ENCODE measurements around the gene WWP2. TPM values are rescaled to one million over a fixed set of nuclear protein-coding genes. Genes with fewer than 3 reads are reported as not detected.

WWP2 gene
- total RNA-seq, 2 experiments from 2014 or later, result 30.3 to 43.4 TPM

DNA sequence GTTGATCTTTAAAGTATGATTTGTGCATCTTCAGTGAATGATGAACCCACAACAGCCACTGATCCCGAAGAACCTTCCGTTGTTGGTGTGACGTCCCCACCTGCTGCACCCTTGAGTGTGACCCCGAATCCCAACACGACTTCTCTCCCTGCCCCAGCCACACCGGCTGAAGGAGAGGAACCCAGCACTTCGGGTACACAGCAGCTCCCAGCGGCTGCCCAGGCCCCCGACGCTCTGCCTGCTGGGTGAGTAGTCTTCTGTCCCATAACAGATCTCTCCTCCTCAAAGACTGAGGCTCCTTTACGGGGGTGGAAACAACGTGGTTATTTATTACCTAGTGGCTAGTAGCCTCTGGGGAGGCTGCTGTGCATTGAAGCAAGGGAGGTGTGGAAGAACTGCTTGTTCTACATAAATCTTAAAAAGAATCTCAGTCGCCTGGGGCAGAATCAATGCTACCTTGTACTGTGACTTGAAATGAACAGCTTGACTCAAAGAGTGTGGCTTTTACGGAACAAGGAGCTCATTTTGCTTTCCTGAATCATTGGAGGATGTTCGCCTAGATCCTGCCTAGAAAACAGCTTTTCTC, 126.0 kb downstream of the WWP2 start:
- intact Hi-C loops (cut with micrococcal nuclease; ENCODE audit: unreplicated experiment), result no loop called here
- Histone ChIP-seq H3K79me2 (ENCODE audit: insufficient read depth, low read depth, low read length) (no peaks in the 10 kb centered on the region), H3K36me3 (ENCODE audit: insufficient read depth, low read length) (peaks cover 23% of the 10 kb centered on the region), H4K20me1 (ENCODE audit: insufficient read depth, low read length) (no peaks in the 10 kb centered on the region), H3K9me2 (ENCODE audit: insufficient read depth, low read length) (no peaks in the 10 kb centered on the region), H3K4me3 (ENCODE audit: low read depth, low read length, poor library complexity, severe bottlenecking) (no peak overlapping the region), H2AFZ (ENCODE audit: low read length) (no peak overlapping the region), H3K27ac (ENCODE audit: low read depth, low read length, poor library complexity, severe bottlenecking) (no peak overlapping the region), H3K9me3 (ENCODE audit: low read length) (no peaks in the 10 kb centered on the region), H3K4me1 (ENCODE audit: insufficient read depth, low read length, poor library complexity, severe bottlenecking) (no peaks in the 10 kb centered on the region), H3K4me2 (ENCODE audit: low read length) (no peak overlapping the region)
- POLR2A ChIA-PET, result interaction anchor here (0.7 kb wide), 1 partner anchor 40 kb away, joined by 3 read pairs; no protein-coding TSS in a partner anchor
- no TSS peak for BruUV-seq (replicated peaks)
- TF ChIP-seq EZH2phosphoT487 (IDR thresholded peaks at IDR 0.05; ENCODE audit: borderline replicate concordance, low read depth, low read length), result no peak
- TF ChIP-seq, protein P1, sequence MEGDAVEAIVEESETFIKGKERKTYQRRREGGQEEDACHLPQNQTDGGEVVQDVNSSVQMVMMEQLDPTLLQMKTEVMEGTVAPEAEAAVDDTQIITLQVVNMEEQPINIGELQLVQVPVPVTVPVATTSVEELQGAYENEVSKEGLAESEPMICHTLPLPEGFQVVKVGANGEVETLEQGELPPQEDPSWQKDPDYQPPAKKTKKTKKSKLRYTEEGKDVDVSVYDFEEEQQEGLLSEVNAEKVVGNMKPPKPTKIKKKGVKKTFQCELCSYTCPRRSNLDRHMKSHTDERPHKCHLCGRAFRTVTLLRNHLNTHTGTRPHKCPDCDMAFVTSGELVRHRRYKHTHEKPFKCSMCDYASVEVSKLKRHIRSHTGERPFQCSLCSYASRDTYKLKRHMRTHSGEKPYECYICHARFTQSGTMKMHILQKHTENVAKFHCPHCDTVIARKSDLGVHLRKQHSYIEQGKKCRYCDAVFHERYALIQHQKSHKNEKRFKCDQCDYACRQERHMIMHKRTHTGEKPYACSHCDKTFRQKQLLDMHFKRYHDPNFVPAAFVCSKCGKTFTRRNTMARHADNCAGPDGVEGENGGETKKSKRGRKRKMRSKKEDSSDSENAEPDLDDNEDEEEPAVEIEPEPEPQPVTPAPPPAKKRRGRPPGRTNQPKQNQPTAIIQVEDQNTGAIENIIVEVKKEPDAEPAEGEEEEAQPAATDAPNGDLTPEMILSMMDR (conservative IDR thresholded peaks at IDR 0.05; ENCODE audit: low read length), result no peak
- CTCF ChIA-PET (ENCODE audit: unreplicated experiment), result no interaction called here
- no peak for DNase-seq (ENCODE audit: low spot score)

DNA sequence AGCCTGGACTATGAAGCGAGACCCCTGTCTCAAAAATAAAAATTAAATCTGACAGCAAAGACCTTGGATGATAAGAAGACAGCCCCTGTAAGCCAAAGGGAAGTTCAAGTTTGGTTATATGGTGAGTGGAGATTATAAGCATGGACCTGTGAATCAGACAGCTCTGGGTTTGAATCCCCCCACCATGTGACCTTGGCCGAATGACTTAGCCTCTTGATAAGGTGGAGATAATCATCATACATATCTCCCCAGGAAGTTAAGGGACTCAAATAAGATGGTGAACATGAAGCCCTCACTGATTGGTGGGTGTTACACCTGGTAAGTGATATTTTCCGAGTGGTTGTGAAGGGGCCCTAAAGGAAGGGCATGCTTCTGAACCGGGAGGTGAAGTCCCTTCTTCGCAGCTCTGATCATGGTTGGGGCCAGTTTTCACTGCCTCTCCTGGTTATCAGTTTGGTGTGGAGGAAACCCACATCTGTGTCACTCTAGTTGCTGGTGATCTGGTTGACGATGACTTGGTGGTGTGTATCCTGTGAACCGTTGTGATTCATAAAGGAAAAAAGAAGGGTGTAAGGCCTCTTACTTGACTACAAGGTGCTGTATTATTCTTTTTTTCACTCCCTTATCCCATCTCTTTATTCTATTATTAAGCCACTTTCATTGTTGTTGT, 127.3 kb downstream of the WWP2 start:
- Histone ChIP-seq H3K9me2 (ENCODE audit: insufficient read depth, low read length) (no peaks in the 10 kb centered on the region), H3K36me3 (ENCODE audit: insufficient read depth, low read length) (peaks cover 23% of the 10 kb centered on the region), H3K4me3 (ENCODE audit: low read depth, low read length, poor library complexity, severe bottlenecking) (no peak overlapping the region), H3K27ac (ENCODE audit: low read depth, low read length, poor library complexity, severe bottlenecking) (no peak overlapping the region), H3K9me3 (ENCODE audit: low read length) (no peaks in the 10 kb centered on the region), H4K20me1 (ENCODE audit: insufficient read depth, low read length) (no peaks in the 10 kb centered on the region), H3K79me2 (ENCODE audit: insufficient read depth, low read depth, low read length) (no peaks in the 10 kb centered on the region), H2AFZ (ENCODE audit: low read length) (no peak overlapping the region), H3K4me2 (ENCODE audit: low read length) (no peak overlapping the region), H3K4me1 (ENCODE audit: insufficient read depth, low read length, poor library complexity, severe bottlenecking) (no peaks in the 10 kb centered on the region)
- TF ChIP-seq, protein P1 (conservative IDR thresholded peaks at IDR 0.05; ENCODE audit: low read length), result no peak
- TF ChIP-seq EZH2phosphoT487 (IDR thresholded peaks at IDR 0.05; ENCODE audit: borderline replicate concordance, low read depth, low read length), result no peak
- no peak for DNase-seq (ENCODE audit: low spot score)
- intact Hi-C loops (cut with micrococcal nuclease; ENCODE audit: unreplicated experiment), result no loop called here
- CTCF ChIA-PET (ENCODE audit: unreplicated experiment), result no interaction called here
- POLR2A ChIA-PET, result no interaction called here
- no TSS peak for BruUV-seq (replicated peaks)

All from OCI-LY7 (cell line).